A549 (cell line): Measurements from ENCODE around the gene MEPCE.
A peak's percentile ranks its signal among the peaks of the same experiment; 100 is the strongest.

Experiments used
- CEBPB ChIP-seq, 2 experiments: fragments of >200 bp in 1 of 2; sonication (Bioruptor Twin) in 1 of 2; formaldehyde crosslinking in 1 of 2; IDR thresholded peaks; 2 replicates each; pipeline ENCODE4 v1.6.1; 2012 to 2016
- EP300 ChIP-seq, 2 experiments: fragments of >200 bp; sonication (Bioruptor Twin); formaldehyde crosslinking; IDR thresholded peaks; 2 replicates in 1 of 2; 3 replicates in 1 of 2; pipeline ENCODE4 v1.6.1; 2016 to 2017
- JUNB ChIP-seq: fragments of >200 bp; sonication (Bioruptor Twin); formaldehyde crosslinking; IDR thresholded peaks from 2 replicates; pipeline ENCODE4 v1.6.1; 2016
- POLR2A ChIP-seq: IDR thresholded peaks from 2 replicates; pipeline ENCODE4 v1.6.1; 2012; ENCODE audit warnings: mild to moderate bottlenecking, low read length
- RFX5 ChIP-seq: fragments of 450-650 bp; IDR thresholded peaks from 2 replicates; pipeline ENCODE4 v1.7.1; 2014; ENCODE audit warnings: antibody characterized with exemption, mild to moderate bottlenecking, moderate library complexity
- RNF2 ChIP-seq: fragments of 200-600 bp; sonication (generic); IDR thresholded peaks from 2 replicates; pipeline ENCODE4 v1.6.1; 2016; ENCODE audit warnings: low read depth, mild to moderate bottlenecking, antibody characterized with exemption, moderate library complexity, borderline replicate concordance
- SMC3 ChIP-seq: fragments of >200 bp; sonication (Bioruptor Twin); formaldehyde crosslinking; IDR thresholded peaks from 3 replicates; pipeline ENCODE4 v1.6.1; 2018; ENCODE audit warnings: inconsistent platforms
- TF ChIP-seq, protein P1 (sequence below): fragments of >200 bp; sonication (Bioruptor Twin); formaldehyde crosslinking; IDR thresholded peaks from 3 replicates; pipeline ENCODE4 v1.5.1; 2016
- TF ChIP-seq, protein P2 (sequence below): fragments of >200 bp; sonication (Bioruptor Twin); formaldehyde crosslinking; IDR thresholded peaks from 3 replicates; pipeline ENCODE4 v1.6.1; 2016

DNA sequence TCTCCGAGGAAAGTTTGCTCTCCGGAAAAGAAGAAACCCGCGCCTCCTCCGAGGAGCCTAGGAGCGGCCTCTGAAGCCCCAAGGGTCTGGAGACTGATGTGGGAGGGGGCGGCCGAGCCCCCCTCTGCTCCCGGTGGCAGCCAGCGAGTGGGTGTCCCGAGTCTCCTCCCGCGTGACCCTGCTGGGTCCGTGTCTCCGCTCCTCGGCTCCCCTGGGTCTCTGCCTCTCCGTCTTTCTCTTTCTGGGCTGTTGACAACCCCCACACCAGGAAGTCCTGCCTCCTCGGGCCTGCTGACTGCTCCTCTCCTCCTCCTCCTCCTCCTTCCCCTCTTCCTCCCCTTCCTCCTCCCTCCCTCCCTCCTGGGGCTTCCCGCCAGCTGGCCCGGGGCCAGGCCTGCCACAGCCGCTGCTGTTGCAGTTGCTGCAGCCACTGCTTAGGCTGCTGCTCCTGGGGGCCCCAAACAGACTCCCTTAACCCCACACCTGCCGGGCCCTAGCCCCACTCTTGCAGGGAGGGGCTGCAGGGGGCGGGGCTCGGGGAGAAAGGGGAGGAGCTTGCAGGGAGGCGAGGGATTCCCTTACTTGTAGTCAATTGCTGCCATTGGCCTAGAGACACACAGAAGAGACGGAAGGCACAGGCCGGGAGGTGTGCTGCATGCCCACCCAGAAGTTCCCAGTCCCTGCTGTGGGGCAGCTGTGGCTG lies 49.5 kb downstream of the MEPCE start, which contains the start of gene TSC22D4:
- TF ChIP-seq POLR2A = peak; percentile 67
- TF ChIP-seq, protein P1, sequence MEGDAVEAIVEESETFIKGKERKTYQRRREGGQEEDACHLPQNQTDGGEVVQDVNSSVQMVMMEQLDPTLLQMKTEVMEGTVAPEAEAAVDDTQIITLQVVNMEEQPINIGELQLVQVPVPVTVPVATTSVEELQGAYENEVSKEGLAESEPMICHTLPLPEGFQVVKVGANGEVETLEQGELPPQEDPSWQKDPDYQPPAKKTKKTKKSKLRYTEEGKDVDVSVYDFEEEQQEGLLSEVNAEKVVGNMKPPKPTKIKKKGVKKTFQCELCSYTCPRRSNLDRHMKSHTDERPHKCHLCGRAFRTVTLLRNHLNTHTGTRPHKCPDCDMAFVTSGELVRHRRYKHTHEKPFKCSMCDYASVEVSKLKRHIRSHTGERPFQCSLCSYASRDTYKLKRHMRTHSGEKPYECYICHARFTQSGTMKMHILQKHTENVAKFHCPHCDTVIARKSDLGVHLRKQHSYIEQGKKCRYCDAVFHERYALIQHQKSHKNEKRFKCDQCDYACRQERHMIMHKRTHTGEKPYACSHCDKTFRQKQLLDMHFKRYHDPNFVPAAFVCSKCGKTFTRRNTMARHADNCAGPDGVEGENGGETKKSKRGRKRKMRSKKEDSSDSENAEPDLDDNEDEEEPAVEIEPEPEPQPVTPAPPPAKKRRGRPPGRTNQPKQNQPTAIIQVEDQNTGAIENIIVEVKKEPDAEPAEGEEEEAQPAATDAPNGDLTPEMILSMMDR = no peak
- no peak for TF ChIP-seq CEBPB (IDR thresholded peaks at IDR 0.05)
- no peak for TF ChIP-seq EP300 (IDR thresholded peaks at IDR 0.05)
- TF ChIP-seq, protein P2, sequence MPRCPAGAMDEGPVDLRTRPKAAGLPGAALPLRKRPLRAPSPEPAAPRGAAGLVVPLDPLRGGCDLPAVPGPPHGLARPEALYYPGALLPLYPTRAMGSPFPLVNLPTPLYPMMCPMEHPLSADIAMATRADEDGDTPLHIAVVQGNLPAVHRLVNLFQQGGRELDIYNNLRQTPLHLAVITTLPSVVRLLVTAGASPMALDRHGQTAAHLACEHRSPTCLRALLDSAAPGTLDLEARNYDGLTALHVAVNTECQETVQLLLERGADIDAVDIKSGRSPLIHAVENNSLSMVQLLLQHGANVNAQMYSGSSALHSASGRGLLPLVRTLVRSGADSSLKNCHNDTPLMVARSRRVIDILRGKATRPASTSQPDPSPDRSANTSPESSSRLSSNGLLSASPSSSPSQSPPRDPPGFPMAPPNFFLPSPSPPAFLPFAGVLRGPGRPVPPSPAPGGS = 0 out of 3 replicates have a peak, but pooled peaks have one; percentile 24
- TF ChIP-seq RFX5 = no peak
- TF ChIP-seq RNF2 = no peak
- no peak for TF ChIP-seq JUNB
- TF ChIP-seq SMC3 = no peak
